ENCODE data around the gene APOA1.

Gene APOA1

GRCh38 chr11:116832350-116833290 lies 4.8 kb downstream of the APOA1 start:
- H3K27me3 Mint-ChIP-seq: no peaks in the 10 kb centered on the region
- H3K4me1 Mint-ChIP-seq: peaks cover 12% of the 10 kb centered on the region
- no peak overlapping the region for H3K4me3 Mint-ChIP-seq
- no peak overlapping the region for H3K27ac Mint-ChIP-seq
- no peaks in the 10 kb centered on the region for H3K36me3 Mint-ChIP-seq
- H3K9me3 Mint-ChIP-seq: no peaks in the 10 kb centered on the region

- Mint-ChIP-seq H3K27me3 (no peaks in the 10 kb centered on the region), H3K4me3 (no peak overlapping the region), H3K36me3 (no peaks in the 10 kb centered on the region), H3K27ac (no peak overlapping the region), H3K9me3 (no peaks in the 10 kb centered on the region), H3K4me1 (peaks cover 12% of the 10 kb centered on the region)
These were observed 5.6 kb downstream of the APOA1 start for GRCh38 chr11:116831790-116832349.

- Mint-ChIP-seq H3K4me3 (no peak overlapping the region), H3K9me3 (no peaks in the 10 kb centered on the region), H3K27me3 (no peaks in the 10 kb centered on the region), H3K4me1 (peaks cover 4% of the 10 kb centered on the region), H3K36me3 (no peaks in the 10 kb centered on the region), H3K27ac (no peak overlapping the region)
These were observed 7.1 kb downstream of the APOA1 start for GRCh38 chr11:116830184-116830912.

- no peaks in the 10 kb centered on the region for H3K27me3 Mint-ChIP-seq
- no peak within 1 kb of the TSS for H3K4me3 Mint-ChIP-seq
- peaks cover under 1% of the 10 kb centered on the region for H3K4me1 Mint-ChIP-seq
- no peak within 1 kb of the TSS for H3K27ac Mint-ChIP-seq
- no peaks in the 10 kb centered on the region for H3K36me3 Mint-ChIP-seq
- no peaks in the 10 kb centered on the region for H3K9me3 Mint-ChIP-seq
These were observed 7.8 kb downstream of the APOA1 start, which contains the start of gene APOC3 for GRCh38 chr11:116829525-116830183. Gene APOC3 (plus strand): TSS chr11:116829907. CDS start chr11:116830583, 676 bp downstream.

- H3K4me3 Mint-ChIP-seq: no peak overlapping the region
- H3K9me3 Mint-ChIP-seq: no peaks in the 10 kb centered on the region
These were observed 8.5 kb downstream of the APOA1 start for GRCh38 chr11:116828632-116829524.

GRCh38 chr11:116827461-116827860 lies 10.0 kb downstream of the APOA1 start:
- Mint-ChIP-seq H3K4me1 (no peaks in the 10 kb centered on the region), H3K27ac (no peak overlapping the region), H3K36me3 (no peaks in the 10 kb centered on the region), H3K9me3 (no peaks in the 10 kb centered on the region), H3K4me3 (no peak overlapping the region), H3K27me3 (no peaks in the 10 kb centered on the region)

More at GRCh38 chr11:116828632-116829524, 8.5 kb downstream of the APOA1 start:
- H3K27ac Mint-ChIP-seq: no peak overlapping the region
- no peaks in the 10 kb centered on the region for H3K4me1 Mint-ChIP-seq
- H3K36me3 Mint-ChIP-seq: no peaks in the 10 kb centered on the region
- no peaks in the 10 kb centered on the region for H3K27me3 Mint-ChIP-seq

GRCh38 chr11:116826751-116827431 lies 10.5 kb downstream of the APOA1 start:
- Mint-ChIP-seq H3K27me3 (no peaks in the 10 kb centered on the region), H3K4me1 (no peaks in the 10 kb centered on the region)

GRCh38 chr11:116825854-116826750 lies 11.3 kb downstream of the APOA1 start:
- H3K4me3 Mint-ChIP-seq: no peak overlapping the region
- no peaks in the 10 kb centered on the region for H3K4me1 Mint-ChIP-seq
- H3K9me3 Mint-ChIP-seq: no peaks in the 10 kb centered on the region
- H3K36me3 Mint-ChIP-seq: no peaks in the 10 kb centered on the region
- no peak overlapping the region for H3K27ac Mint-ChIP-seq
- H3K27me3 Mint-ChIP-seq: no peaks in the 10 kb centered on the region

More at GRCh38 chr11:116826751-116827431, 10.5 kb downstream of the APOA1 start:
- H3K4me3 Mint-ChIP-seq: no peak overlapping the region
- no peak overlapping the region for H3K27ac Mint-ChIP-seq
- no peaks in the 10 kb centered on the region for H3K9me3 Mint-ChIP-seq
- no peaks in the 10 kb centered on the region for H3K36me3 Mint-ChIP-seq

- H3K36me3 Mint-ChIP-seq: no peaks in the 10 kb centered on the region
These were observed 12.0 kb downstream of the APOA1 start for GRCh38 chr11:116825434-116825833.

GRCh38 chr11:116823031-116823843 lies 14.2 kb downstream of the APOA1 start, which contains the start of gene APOA4:
Gene APOA4 (minus strand): TSS chr11:116823304. CDS start chr11:116823191, 113 bp downstream.
- Mint-ChIP-seq H3K4me1 (no peaks in the 10 kb centered on the region), H3K27ac (no peak within 1 kb of the TSS), H3K4me3 (no peak within 1 kb of the TSS), H3K27me3 (no peaks in the 10 kb centered on the region), H3K9me3 (no peaks in the 10 kb centered on the region), H3K36me3 (no peaks in the 10 kb centered on the region)

More at GRCh38 chr11:116825434-116825833, 12.0 kb downstream of the APOA1 start:
- no peaks in the 10 kb centered on the region for H3K27me3 Mint-ChIP-seq
- no peak overlapping the region for H3K27ac Mint-ChIP-seq
- no peaks in the 10 kb centered on the region for H3K4me1 Mint-ChIP-seq
- H3K9me3 Mint-ChIP-seq: no peaks in the 10 kb centered on the region
- no peak overlapping the region for H3K4me3 Mint-ChIP-seq

- no peak overlapping the region for H3K27ac Mint-ChIP-seq
- no peaks in the 10 kb centered on the region for H3K27me3 Mint-ChIP-seq
- no peaks in the 10 kb centered on the region for H3K36me3 Mint-ChIP-seq
- H3K9me3 Mint-ChIP-seq: no peaks in the 10 kb centered on the region
- no peak overlapping the region for H3K4me3 Mint-ChIP-seq
- no peaks in the 10 kb centered on the region for H3K4me1 Mint-ChIP-seq
These were observed 14.8 kb downstream of the APOA1 start for GRCh38 chr11:116822575-116822974.

- Mint-ChIP-seq H3K36me3 (no peaks in the 10 kb centered on the region), H3K9me3 (no peaks in the 10 kb centered on the region), H3K4me1 (no peaks in the 10 kb centered on the region), H3K27ac (no peak overlapping the region), H3K27me3 (no peaks in the 10 kb centered on the region), H3K4me3 (no peak overlapping the region)
These were observed 16.1 kb downstream of the APOA1 start for GRCh38 chr11:116821050-116821918.
